NCI-H128 (cell line): ENCODE data around the gene STX1B.

Experiments used
- DNase-seq: peaks from one replicate; lab custom pipeline; 2025; ENCODE audit not compliant: unreplicated experiment; lab: John Stamatoyannopoulos, UW

Gene STX1B

GRCh38 chr16:30996985-30997724 is 13.3 kb downstream of the STX1B start:
- no peak for DNase-seq

- DNase-seq = no peak
Measured at GRCh38 chr16:30996324-30996984, 14.0 kb downstream of the STX1B start.

DNA sequence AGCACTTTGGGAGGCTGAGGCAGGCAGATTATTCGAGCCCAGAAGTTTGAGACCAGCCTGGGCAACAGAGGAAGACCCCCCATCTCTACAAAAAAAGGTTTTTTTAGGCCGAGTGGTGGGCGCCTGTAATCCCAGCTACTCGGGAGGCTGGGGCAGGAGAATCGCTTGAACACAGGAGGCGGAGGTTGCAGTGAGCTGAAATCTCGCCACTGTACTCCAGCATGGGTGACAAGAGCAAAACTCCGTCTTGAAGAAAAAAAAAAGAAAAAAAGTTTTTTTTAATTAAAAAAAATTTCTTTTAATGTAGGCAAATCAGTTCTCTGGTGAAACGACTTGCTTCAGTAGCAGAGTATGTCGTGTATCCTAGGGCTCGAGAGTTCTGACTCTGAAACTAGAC is 14.5 kb downstream of the STX1B start:
- no peak for DNase-seq

- DNase-seq = no peak
Measured at GRCh38 chr16:30992931-30993816, 17.3 kb downstream of the STX1B start.

- no peak for DNase-seq
Measured at GRCh38 chr16:30992276-30992780, 18.1 kb downstream of the STX1B start.

- DNase-seq = no peak
Measured at GRCh38 chr16:30991052-30991451, 19.4 kb downstream of the STX1B start.

GRCh38 chr16:30990105-30990504 is 20.3 kb downstream of the STX1B start:
- DNase-seq = no peak

DNA sequence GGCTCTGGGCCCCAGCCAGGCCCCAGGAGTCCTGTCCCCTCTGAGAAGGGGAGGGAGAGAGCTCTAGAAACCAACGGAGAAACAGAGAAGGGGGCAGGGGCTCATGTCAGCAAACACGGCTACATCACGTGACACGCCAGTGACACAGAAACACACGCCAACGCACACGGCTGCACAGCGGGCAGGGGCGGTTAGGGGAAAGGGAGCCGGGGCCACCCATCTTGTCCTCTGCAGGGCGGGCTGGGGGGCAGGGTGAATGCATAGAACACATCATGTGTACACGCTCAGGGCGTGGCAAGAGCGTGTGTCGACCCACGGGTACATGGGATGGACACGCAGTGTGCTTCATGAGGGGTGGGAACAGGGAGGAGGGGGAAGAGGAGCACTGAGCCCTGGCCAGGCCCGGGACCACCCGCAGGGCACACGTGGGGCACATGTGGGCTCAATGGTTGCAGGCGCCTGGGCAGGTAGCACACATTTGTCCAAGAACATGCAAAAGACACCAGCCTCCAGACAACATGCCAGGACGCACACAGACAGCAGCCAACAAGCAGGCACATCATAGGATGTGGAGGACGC is 20.9 kb downstream of the STX1B start:
- no peak for DNase-seq

DNA sequence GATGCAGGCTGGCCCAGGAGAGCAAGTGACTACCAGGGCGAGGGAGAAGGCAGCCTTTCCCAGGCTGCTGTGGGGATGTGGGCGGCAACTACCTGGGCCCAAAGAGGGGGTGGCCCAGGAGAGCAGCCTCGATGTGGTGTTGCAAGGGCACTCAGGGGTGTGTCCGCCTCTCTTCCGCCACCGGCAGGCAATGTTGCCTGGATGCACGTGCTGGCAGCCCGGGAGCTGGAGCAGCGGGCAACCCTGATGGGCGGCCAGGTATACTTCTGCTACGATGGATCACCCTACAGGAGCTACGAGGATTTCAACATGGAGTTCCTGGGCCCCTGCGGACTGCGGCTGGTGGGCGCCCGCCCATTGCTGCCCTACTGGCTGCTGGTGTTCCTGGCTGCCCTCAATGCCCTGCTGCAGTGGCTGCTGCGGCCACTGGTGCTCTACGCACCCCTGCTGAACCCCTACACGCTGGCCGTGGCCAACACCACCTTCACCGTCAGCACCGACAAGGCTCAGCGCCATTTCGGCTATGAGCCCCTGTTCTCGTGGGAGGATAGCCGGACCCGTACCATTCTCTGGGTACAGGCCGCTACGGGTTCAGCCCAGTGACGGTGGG is 22.8 kb downstream of the STX1B start:
- no peak for DNase-seq

DNA sequence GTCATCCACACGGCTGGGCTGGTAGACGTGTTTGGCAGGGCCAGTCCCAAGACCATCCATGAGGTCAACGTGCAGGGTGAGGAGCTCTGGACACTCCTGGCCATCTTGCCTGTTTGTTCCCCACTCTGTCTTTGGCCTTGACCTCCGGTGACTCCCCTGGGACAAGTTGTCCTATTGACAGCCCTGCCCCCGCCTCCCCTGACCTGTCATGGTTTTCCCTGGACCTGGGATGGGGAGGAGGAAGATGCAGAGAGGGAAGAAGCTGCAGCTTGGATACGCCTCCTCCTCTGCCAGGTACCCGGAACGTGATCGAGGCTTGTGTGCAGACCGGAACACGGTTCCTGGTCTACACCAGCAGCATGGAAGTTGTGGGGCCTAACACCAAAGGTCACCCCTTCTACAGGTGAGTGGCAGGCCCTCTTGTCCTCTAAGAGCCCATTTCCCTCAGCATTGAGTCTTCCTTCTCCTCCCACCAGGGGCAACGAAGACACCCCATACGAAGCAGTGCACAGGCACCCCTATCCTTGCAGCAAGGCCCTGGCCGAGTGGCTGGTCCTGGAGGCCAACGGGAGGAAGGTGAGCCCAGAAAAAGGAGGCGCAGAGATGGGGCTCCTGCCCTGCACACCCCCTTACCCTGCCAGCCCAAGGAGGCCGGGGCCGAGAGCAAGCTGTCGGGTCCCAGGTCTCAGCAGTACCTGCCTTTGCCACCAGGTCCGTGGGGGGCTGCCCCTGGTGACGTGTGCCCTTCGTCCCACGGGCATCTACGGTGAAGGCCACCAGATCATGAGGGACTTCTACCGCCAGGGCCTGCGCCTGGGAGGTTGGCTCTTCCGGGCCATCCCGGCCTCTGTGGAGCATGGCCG is 24.1 kb downstream of the STX1B start:
- DNase-seq = no peak

- DNase-seq = no peak
Measured at GRCh38 chr16:30985401-30986128, 24.9 kb downstream of the STX1B start.

DNA sequence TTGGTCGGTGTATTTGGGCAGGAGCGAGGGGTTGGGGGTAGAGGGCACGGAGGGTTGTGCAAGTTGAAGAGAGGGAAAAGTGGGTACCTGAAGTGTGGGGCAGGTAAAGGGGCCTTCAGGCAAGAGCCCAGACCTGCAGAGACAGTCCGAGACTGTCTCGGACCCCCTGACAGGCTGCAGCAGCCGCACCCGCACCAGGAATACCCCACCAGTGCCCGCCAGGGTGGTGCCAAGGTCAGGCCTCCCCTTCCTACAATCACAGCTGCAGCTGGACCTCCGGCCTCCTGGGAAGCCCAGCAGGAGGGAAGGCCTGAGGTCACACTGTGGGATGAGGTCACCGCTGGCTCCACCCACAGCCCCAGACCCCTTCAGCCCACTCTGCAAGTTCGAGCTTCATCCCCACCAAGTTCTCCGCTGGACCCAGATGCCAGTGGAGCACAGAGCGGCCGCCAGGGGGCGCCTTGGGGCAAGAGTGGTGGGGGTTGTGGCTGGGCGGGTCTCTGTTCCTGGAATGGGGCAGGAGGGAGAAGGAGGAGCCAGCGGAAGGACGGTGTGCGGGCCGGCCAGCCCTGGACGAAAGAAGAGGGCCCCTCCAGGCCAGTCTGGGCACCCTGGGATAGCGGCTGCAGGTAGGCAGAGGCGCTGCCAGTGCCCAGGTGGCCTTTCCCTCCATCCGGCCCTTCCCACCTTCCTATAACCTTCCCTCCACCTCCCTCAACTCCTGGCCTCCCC is 25.6 kb downstream of the STX1B start, which contains the start of gene HSD3B7:
Gene HSD3B7 (plus strand): TSS at position 539 of the 732 bp plus-strand sequence. CDS start 452 bp downstream, outside the sequence.
- DNase-seq = peak; percentile 10

- no peak for DNase-seq
Measured at GRCh38 chr16:30983898-30984610, 26.4 kb downstream of the STX1B start.

- no peak for DNase-seq
Measured at GRCh38 chr16:30983289-30983889, 27.0 kb downstream of the STX1B start.

GRCh38 chr16:30982548-30983288 is 27.7 kb downstream of the STX1B start:
- DNase-seq = no peak

DNA sequence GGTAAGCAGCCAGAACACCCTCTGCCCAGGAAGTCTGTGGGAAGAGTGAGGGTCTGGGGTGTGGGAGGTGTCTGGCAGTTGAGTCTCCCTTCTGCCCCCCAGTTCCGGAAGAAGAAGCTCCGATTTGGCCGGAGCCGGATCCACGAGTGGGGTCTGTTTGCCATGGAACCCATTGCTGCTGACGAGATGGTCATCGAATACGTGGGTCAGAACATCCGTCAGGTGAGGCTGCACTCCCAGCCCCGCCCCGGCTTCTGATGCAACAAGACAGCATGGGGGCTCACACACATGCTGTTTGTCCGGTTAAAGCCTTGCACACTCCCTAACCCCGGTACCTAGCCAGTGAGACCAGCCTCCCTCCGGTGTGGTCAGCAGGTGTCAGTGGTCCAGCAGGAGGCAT is 29.5 kb downstream of the STX1B start:
- DNase-seq = no peak

DNA sequence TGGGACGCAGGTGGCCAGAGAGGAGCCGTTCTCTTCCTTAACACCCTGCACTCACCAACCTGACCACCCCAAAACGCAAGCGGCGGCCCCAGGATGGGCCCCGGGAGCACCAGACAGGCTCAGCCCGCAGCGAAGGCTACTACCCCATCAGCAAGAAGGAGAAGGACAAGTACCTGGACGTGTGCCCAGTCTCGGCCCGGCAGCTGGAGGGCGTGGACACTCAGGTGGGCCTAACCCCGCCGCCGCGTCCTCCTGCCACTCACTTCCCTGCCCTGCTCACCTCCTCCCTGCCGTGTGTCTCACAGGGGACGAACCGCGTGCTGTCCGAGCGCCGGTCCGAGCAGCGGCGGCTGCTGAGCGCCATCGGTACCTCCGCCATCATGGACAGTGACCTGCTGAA is 30.0 kb downstream of the STX1B start:
- no peak for DNase-seq
